ENCODE results near the gene GPX4.

GPX4 gene

GRCh38 chr19:1084024-1084868 lies 19.5 kb upstream of the GPX4 start:
- DNase-seq: no peak

GRCh38 chr19:1085053-1085658 lies 18.6 kb upstream of the GPX4 start:
- no peak for DNase-seq

- DNase-seq: no peak
These were observed 17.9 kb upstream of the GPX4 start for GRCh38 chr19:1085676-1086442.

- no peak for DNase-seq
These were observed 17.2 kb upstream of the GPX4 start for GRCh38 chr19:1086613-1087012.

- DNase-seq: peak; percentile 97
These were observed 15.9 kb upstream of the GPX4 start for GRCh38 chr19:1087813-1088415.

GRCh38 chr19:1088416-1089010 lies 15.3 kb upstream of the GPX4 start:
- DNase-seq: no peak

- DNase-seq: no peak
These were observed 14.5 kb upstream of the GPX4 start for GRCh38 chr19:1089126-1089771.

GRCh38 chr19:1089891-1090290 lies 13.9 kb upstream of the GPX4 start:
- DNase-seq: peak; percentile 51

GRCh38 chr19:1090731-1091543 lies 12.9 kb upstream of the GPX4 start:
- DNase-seq: no peak

- no peak for DNase-seq
These were observed 12.1 kb upstream of the GPX4 start for GRCh38 chr19:1091544-1092175.

- no peak for DNase-seq
These were observed 10.5 kb upstream of the GPX4 start for GRCh38 chr19:1093330-1093729.

GRCh38 chr19:1093811-1094553 lies 9.8 kb upstream of the GPX4 start:
- no peak for DNase-seq

- DNase-seq: no peak
These were observed 9.2 kb upstream of the GPX4 start for GRCh38 chr19:1094655-1094977.

GRCh38 chr19:1094978-1095701 lies 8.7 kb upstream of the GPX4 start, which contains the start of gene POLR2E:
Gene POLR2E, minus strand, starts transcription at chr19:1095375. Its CDS starts 60 bp downstream, at chr19:1095315.
- peak; percentile 99 for DNase-seq

- no peak for DNase-seq
These were observed 6.0 kb upstream of the GPX4 start for GRCh38 chr19:1097810-1098176.

- no peak for DNase-seq
These were observed 5.4 kb upstream of the GPX4 start for GRCh38 chr19:1098177-1099051.

GRCh38 chr19:1101337-1101698 lies 2.5 kb upstream of the GPX4 start:
- peak; percentile 91 for DNase-seq

GRCh38 chr19:1102407-1103131 lies 1.2 kb upstream of the GPX4 start:
- DNase-seq: no peak
